Measurements from ENCODE around the gene ADAD1. TPM values are rescaled to one million over a fixed set of nuclear protein-coding genes. Genes with fewer than 3 reads are reported as not detected.

The ADAD1 gene
- total RNA-seq, 6 experiments from 2014 or later = not detected

- Histone ChIP-seq H3K4me3 (no peak overlapping the region), H3K4me1 (no peaks in the 10 kb centered on the region), H3K27ac (no peak overlapping the region), H3K9me3 (no peaks in the 10 kb centered on the region), H3K27me3 (no peaks in the 10 kb centered on the region), H3K36me3 (no peaks in the 10 kb centered on the region)
- DNase-seq = no peak
- intact Hi-C loops (cut with DNase I) = no loop called here
- TF ChIP-seq POLR2A (IDR thresholded peaks at IDR 0.05) = no peak
- no peak for TF ChIP-seq CTCF (IDR thresholded peaks at IDR 0.05)
- 34% methylated on average over 5 of the region's 5 CpGs for WGBS (ENCODE audit: insufficient coverage, low coverage, low lambda C conversion rate, missing lambda C conversion rate)
- no peak for ATAC-seq
Observed at GRCh38 chr4:122431351-122431750, 52.5 kb downstream of the ADAD1 start.

- Histone ChIP-seq H3K27ac (no peak overlapping the region), H3K4me3 (no peak overlapping the region), H3K4me1 (no peaks in the 10 kb centered on the region), H3K36me3 (no peaks in the 10 kb centered on the region), H3K9me3 (no peaks in the 10 kb centered on the region), H3K27me3 (no peaks in the 10 kb centered on the region)
- DNase-seq (no peak), ATAC-seq (no peak)
- intact Hi-C loops (cut with DNase I) = no loop called here
- TF ChIP-seq CTCF (IDR thresholded peaks at IDR 0.05) = no peak
- no peak for TF ChIP-seq POLR2A (IDR thresholded peaks at IDR 0.05)
- 50% methylated on average over 3 of the region's 3 CpGs for WGBS (ENCODE audit: insufficient coverage, low coverage, low lambda C conversion rate, missing lambda C conversion rate)
Observed at GRCh38 chr4:122434285-122434684, 55.5 kb downstream of the ADAD1 start.

GRCh38 chr4:122450847-122451246 is 72.0 kb downstream of the ADAD1 start:
- TF ChIP-seq CTCF (IDR thresholded peaks at IDR 0.05) (no peak), POLR2A (IDR thresholded peaks at IDR 0.05) (no peak)
- Histone ChIP-seq H3K27ac (no peak overlapping the region), H3K4me3 (no peak overlapping the region), H3K27me3 (no peaks in the 10 kb centered on the region), H3K9me3 (no peaks in the 10 kb centered on the region), H3K36me3 (no peaks in the 10 kb centered on the region), H3K4me1 (no peaks in the 10 kb centered on the region)
- DNase-seq (no peak), ATAC-seq (no peak)
- intact Hi-C loops (cut with DNase I) = no loop called here

GRCh38 chr4:122453384-122453995 is 74.7 kb downstream of the ADAD1 start:
- H3K27ac ChIP-seq = no peak overlapping the region
- intact Hi-C loops (cut with DNase I) = no loop called here
- WGBS (ENCODE audit: insufficient coverage, low coverage, low lambda C conversion rate, missing lambda C conversion rate) = 20% methylated on average over 1 of the region's 1 CpG

More at GRCh38 chr4:122453384-122453995, 74.7 kb downstream of the ADAD1 start:
- no peaks in the 10 kb centered on the region for H3K9me3 ChIP-seq
- DNase-seq (no peak), ATAC-seq (no peak)
- no peaks in the 10 kb centered on the region for H3K36me3 ChIP-seq
- no peak for TF ChIP-seq POLR2A (IDR thresholded peaks at IDR 0.05)
- no peak for TF ChIP-seq CTCF (IDR thresholded peaks at IDR 0.05)
- no peak overlapping the region for H3K4me3 ChIP-seq
- no peaks in the 10 kb centered on the region for H3K4me1 ChIP-seq
- no peaks in the 10 kb centered on the region for H3K27me3 ChIP-seq
